HG02840 (cell line): Measurements from ENCODE around the gene SEM1.
A peak's percentile ranks its signal among the peaks of the same experiment; 100 is the strongest.
"Not testable (repeated sequence)": the region's sequence is repeated elsewhere in the genome, so short reads cannot be mapped to it uniquely, and the experiment has no call there.

Source experiments
- ATAC-seq: cut with Tn5 transposase; IDR thresholded peaks from one replicate; pipeline ENCODE4 v1.9.1; 2021; ENCODE audit warnings: mild to moderate bottlenecking, moderate library complexity, moderate number of reproducible peaks; ENCODE audit not compliant: unreplicated experiment, low FRiP score

The SEM1 gene

DNA sequence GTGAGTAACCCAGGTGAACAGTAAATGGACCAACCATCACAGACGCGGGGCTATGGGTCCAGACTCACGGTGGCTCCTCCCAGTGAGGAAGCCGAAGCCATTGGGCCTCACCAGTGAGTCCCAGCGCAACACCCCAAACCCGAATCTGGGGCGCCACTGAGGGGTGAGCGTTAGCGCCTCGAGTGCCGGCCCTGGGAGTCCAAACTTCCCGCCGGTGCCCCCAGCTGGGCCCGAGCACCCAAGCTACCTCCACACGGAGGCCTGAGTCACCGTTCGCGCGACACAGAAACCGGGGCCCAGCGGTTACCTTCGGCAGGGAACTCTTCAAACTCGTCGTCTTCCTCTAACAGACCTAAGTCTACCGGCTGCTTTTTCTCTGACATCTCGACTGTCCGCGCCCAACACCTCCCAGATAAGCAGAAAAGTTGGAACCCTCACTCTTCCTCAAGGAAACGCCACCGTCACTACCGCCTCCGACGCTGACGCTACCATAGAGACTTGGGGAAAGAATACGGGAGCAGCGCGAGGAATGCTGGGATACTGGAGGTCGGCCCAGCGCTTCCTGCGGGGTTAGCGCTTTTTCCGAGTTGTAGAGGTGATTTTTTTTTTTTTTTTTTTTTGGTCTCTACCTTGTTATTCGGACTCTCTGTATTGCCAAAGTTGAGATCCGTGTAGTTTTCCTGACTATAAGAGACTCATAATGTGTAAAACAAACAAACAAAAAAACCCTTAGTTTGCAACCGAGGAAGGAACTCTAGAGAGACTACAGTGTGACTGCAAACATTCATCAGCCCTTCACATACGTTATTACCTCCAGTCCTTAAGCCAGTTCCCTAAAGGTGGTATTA lies at the start of gene SEM1:
Gene SEM1, minus strand, starts transcription at position 466 of the 848 bp plus-strand sequence. Its CDS starts 83 bp downstream, at position 383.
- ATAC-seq = peak; percentile 91

DNA sequence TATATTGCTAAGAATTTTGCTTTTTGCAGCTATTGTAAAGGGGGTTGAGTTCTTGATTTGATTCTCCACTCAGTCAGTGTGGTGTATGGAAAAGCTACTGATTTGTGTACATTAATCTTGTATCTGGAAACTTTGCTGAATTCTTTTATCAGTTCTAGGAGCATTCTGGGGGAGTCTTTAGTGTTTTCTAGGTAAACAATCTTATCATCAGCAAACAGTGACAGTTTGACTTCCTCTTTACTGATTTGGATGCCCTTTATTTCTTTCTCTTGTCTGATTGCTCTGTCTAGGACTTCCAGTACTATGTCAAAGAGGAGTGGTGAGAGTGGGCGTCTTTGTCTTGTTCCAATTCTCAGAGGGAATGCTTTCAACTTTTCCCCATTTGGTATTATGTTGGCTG lies 48.2 kb upstream of the SEM1 start:
- ATAC-seq = not testable (repeated sequence)

DNA sequence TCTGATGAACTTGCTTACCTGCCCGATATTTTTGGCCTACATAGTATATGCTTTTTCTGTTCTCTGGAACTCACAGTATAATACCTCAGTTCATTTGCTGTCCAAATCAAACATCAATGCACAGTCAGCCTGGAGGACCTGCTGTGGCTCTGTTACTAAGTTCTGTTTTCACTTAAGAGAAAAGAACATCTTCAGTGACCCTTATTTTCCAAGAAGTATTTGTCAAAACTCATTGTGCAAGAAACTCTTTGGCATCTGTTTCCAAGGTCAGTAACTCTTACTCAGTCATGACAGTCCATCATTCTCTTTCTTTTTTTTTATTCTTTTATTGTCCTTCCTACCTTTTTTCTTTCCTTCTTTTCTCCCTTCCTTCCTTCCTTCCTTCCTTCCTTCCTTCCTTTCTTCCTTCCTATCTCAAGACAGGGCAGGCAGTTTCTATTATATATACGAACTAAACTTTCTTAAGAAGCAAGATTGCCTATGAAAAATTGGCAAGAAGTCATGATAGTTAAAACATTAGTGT lies 37.8 kb upstream of the SEM1 start:
- no peak for ATAC-seq

DNA sequence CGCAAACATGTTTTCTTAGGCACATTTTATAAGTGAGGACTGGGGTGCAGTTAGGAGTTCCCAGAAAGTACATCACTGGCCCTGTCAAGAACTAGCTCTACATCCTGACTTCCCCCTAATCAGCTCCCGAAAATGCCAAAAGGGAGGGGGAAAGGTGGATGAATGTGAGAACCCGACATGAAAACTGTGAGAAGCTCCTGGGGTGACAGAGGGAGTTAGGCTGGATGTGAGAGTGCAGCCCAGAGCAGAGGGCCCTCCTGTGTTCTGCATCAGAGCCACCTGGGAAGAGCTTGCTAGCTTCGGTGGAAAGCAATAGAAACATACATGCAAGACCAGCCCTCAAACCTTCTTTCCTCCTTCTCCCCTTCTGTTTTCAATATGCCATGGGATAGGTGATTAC lies 30.5 kb upstream of the SEM1 start:
- no peak for ATAC-seq

DNA sequence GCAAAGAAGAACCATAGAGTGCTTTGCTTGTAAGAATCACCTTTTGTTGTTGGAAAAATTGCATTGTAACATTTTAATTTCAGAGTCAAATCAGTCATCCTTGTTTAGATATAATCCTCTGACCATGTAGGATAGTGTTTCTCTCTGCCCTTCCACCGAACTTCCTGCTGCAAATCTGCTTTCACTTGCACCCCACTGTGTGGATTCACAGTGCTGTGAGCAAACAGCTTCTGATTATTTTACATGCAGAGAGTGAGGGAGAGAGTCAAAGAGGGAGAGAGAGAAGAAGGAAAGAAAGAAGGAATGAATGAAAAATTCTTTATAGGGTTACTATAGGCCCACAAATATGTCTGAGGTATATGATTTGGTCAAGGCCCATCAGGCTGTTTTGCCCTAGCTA lies 30.0 kb upstream of the SEM1 start:
- ATAC-seq = no peak

DNA sequence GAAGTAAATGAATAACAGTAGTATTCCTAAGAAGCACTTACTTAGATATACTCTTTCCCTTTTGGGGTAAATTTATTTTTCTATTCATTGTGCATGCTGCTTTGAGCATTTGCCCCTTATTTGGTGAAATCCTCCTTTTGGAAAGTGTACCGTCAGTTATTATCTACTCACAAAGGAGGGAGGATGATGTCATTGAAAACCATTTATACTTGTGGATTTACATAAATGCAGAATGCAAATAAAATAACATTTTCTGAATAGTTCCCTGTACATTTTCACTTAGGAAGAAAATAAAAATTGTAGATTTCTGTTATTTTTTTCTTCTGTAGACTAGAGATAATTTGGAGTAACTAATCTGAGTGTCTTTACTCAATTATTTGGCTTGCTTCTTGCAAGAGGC lies 29.5 kb upstream of the SEM1 start:
- no peak for ATAC-seq

DNA sequence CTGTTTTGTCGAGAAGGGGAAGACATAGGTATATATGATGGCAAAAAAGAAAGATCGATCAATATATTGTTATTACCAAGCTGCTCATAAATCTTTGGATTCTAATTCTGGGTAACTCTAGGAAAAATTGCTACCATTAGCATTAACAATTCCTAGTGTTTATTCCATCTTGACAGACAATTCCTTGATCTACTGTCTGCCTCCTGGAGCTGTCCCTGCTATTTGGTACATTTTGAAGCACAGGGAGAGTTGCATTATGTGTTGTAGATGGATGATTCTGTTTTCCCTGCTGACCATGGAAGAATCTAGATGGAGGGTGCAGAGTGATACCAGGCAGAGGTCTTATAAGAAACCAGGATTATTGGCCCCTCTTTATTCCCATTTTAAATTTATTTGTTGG lies 29.1 kb upstream of the SEM1 start:
- ATAC-seq = no peak

DNA sequence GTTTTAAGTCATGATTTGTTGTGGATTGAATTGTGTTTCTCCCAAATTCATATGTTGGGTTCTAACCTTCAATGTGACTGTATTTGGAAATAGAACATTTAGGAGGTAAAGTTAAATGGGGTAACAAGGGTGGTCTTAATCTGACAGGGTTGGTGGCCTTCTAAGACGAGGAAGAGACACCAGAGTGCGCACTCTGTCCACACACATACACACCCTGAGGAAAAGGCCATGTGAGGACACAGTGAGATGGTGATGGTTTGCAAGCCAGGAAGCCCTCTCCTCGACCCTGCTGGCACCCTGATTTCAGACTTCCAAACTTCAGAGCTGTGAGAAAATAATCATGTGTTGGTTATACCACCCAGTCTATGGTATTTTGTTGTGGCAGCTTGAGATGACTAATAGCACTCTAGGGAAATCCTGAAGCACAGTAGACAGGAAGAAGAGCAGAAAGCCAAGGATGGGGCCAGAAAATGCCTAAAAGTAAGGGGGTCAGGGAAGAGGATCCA lies 28.0 kb upstream of the SEM1 start:
- no peak for ATAC-seq

DNA sequence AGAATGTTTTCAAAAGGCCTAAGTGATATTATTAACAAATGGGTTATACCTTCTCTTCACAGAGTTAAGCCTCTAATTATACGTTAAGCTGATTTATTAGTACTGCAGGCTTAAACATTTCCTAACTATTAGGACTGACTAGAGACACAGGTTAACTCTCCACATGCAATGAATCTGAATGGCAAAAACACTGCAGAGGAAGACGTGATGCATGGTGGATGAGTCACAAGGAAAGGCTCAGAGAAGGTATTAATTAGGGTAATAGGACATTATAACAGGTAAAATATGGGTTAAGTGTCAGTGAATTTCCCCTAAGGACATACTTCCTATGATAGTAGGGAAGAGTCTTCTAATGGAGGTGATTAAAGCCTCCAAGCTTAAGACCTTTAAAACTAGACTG lies 24.7 kb upstream of the SEM1 start:
- ATAC-seq = no peak

DNA sequence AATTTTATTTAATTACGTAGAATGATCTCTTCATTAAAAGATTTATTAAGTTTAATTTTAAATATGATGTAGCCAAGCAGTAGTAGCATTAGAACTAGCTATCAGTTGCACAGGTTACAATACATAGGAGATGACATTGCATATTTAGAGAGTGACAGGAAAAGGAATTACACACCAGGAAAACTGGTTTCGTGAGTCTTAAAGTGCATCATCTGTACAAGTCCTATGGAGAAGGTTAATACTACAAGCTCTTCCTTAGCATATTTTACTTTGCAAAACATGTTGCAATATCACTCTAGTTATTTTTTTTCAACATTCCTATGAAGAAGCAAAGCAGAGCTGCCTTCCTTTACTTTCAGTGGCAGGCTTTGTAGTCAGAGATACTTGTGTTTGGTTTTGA lies 20.2 kb upstream of the SEM1 start:
- no peak for ATAC-seq

DNA sequence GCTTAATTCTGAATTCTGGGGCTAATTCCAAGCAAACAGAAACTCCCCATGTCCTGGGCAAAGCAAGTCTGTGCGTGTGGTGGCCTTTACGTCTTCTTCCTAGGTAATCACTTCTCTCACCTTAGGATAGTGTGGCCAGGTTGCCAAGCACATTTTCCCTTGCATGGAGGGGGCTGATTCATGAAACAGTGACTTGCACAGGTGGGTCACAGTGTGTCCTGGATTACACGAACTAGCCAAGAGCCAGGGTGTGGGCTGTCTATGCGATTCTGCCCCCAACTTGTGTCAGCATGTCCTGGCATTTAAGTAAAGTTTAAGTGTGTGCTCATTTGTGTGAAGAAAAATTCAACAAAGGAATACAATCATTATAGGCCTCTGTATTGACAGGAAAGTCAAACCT lies 18.5 kb upstream of the SEM1 start:
- ATAC-seq = no peak

DNA sequence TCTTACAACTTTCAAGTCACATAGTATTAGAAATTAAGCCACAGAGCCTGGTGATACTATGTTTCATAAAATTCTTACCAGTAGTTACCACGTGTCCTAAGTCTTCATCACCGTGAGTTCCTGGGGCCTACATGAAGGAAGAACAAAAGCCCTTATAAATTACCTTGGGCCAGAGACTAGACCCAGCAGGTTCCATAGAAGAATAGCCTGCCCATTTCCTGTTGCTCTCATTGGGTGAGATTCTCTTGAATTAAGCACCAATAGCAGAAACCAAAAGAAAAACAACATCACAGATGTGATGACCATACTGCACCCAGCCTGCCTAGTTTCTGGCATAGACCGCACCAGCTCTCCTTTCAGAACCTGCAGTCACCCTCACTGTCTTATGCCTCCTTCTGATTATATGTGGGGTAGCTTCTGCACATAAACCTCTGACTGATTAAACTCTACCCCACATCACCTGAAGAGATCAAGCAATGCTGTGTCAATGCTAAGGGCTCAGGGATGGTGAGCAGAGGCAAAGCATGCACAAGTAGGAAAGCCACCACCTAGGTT lies 18.0 kb upstream of the SEM1 start:
- ATAC-seq = no peak

DNA sequence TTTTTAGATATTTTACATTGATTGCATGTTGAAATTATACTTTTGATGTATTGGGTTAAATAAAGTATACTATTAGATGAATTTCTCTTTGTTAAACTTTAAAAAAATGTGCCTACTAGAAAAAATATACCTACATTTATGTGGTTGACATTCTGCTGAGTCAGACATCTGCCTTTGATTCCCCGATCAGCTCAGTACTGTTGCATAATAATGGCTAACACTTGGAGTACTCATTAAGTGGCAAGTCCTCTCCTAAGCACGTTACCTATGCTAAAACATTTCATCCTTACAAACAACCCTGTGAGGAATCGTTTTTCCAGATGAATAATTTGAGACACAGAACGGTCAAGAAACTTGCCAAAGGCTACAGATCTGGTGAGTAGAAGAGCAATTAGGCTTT lies 14.0 kb upstream of the SEM1 start:
- ATAC-seq = no peak

DNA sequence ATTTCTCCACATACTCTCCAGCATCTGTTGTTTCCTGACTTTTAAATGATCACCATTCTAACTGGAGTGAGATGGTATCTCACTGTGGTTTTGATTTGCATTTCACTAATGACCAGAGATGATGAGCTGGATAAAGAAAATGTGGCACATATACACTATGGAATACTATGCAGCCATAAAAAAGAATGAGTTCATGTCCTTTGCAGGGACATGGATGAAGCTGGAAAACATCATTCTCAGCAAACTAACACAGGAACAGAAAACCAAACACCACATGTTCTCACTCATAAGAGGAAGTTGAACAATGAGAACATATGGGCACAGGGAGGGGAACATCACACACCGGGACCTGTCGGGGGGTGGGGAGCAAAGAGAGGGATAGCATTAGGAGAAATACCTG lies 13.3 kb upstream of the SEM1 start:
- ATAC-seq = not testable (repeated sequence)

DNA sequence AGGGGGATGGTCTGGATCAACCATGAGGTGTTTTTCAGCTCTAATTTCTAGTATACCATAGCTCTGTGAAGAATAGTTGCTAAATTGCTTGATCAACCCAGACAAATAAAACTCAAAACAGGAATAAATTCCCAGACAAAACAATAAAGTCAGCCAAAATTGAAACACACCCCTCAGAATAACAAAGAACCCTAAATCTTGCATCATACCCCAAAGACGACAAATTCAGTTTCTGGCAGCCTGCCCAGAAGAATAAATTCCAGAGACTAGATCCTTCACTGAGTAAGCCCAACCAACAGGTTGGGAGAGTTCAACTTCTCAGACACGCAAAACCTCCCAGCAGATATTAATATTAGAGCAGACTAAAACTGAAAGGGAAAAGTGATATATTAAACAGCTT lies 11.2 kb upstream of the SEM1 start:
- ATAC-seq = no peak

DNA sequence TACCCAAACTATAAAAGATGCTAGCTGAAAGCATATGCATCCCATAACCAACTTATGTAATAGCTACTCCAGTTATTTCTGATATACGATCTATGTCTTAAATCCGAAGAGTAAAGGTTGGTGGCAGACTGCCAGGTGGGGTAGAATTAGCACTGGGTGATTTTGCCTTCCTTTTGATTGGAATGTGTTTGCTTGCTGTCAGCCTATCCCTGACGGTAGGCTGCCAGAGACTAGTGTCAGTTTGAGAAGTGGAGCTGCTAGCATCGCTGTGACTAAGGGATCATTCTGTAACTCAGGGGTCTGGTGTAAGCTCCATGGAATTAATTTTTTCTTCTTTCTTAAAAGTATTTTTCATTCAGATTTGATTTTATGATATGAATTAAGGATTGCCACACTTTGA lies 9.5 kb upstream of the SEM1 start:
- ATAC-seq = no peak

DNA sequence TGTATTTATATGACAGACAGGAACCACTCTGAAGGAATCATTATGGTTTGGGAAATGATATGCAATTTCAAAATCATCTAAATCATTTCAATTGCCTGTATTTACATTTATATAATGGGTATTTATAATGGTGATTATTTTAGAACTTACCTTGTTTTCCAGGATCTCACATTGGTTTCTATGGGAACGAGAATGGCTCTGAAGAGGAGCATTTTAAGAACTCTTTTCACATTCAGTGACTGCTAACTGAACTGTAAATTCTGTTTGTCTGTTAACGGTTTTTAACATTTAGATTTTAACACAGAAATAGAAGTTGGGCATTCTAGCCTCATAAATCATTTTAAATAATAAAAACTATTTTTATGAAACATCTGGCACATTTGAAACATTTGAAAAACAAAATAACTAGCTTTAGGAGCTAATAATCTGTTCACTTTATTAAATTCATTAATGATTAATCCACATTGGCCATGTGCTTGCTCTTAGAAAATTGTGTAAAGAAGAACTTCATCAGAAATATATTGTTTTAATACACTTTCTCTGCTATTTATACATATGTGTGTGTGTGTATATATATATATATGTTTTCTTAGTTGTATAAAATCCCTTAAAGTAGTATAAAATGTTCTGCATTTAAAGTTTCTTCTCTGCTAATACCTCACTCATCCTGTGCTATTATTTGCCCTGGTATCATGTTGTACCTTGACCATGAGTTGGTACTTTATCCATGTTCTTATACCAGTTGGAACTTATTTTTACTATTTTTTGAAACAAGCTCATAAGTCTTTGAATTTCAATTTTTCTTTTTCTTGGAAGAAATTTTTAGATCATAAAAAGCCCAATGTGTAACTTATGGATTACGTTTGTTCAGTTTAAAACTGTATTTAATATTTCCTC lies 8.7 kb upstream of the SEM1 start:
- no peak for ATAC-seq

DNA sequence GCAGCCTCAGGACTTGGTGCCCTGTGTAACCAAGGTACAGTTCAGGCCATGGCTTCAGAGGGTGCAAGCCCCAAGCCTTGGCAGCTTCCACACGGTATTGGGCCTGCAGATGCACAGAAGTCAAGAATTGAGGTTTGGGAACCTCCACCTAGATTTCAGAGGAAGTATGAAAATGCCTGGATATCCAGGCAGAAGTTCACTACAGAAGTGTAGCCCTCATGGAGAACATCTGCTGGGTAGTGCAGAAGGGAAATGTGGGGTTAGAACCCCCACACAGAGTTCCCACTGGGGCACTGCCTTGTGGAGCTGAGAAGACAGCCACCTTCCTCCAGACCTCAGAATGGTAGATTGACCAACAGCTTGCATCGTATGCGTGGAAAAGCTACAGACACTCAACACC lies 3.4 kb upstream of the SEM1 start:
- no peak for ATAC-seq

DNA sequence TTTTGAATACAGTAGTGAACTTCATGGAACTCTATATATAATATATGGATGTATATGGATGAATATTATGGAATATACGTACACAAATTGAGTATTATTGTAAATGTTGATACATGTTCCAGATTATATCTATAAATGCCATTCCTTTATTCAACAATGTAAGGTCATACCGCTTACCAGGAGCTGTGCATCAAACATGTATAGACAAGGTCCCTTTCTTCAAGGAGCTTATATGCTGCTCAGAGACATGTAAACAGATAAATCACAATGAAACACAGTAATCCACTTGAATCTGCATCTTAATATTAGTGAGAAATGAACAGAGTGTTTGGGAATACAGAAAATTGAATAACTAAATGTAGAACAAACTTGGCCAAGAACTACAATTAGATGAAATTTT lies 898 bp upstream of the SEM1 start:
- no peak for ATAC-seq

DNA sequence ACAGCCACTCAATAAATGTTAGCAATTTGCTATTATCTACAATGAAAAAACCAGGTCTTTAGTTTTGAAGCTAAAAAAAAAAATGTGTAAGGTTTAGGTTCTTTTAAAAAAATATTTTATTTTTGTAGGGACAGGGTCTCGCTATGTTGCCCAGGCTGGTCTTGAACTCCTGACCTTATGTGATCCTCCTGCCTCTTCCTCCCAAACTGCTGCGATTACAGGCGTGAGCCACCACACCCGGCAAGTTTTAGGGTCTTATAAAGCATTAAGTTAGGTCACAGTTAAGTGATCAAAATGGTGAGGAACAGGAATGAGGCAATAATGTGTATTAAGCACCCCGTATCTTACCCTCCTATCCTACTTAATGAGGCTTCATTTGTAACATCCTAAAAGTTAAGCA lies 774 bp downstream of the SEM1 start:
- peak; percentile 7 for ATAC-seq
